HG03342 (cell line): ENCODE data around the gene REELD1.
A peak's percentile ranks its signal among the peaks of the same experiment; 100 is the strongest.

Experiments
- ATAC-seq: cut with Tn5 transposase; IDR thresholded peaks from one replicate; pipeline ENCODE4 v1.9.1; 2021; ENCODE audit warnings: mild to moderate bottlenecking, moderate library complexity; ENCODE audit not compliant: unreplicated experiment

REELD1 gene

DNA sequence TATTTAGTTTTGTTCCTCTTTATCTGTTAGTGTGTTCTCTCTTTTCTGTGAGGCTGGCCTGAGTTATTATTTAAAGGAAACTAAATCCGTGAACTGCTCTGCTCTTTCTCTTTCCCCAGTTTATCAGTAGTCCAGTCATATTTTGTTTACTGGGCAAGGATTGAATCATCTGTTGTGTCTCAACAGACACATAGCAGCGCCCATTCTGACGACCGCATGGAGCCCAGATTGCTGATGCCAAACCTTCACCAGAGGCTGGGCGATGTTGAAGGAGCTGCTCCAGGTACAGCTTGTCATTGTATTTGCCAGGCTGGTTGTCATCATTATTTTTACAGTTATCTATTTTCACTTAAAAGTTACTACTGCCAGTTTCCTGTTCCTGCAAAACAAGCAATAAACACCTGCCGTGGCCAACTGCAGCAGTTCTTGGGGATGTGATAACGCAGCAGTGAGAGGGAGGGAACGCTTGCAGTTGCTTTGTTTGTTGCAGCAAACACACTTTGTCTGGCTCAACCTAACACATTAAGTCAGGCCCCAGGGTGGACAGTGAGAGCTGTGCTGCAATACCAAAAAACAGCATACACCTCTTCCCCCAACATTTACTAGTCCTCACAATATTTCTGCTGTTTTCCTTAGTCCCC lies 10.1 kb downstream of the REELD1 start:
- ATAC-seq: no peak

DNA sequence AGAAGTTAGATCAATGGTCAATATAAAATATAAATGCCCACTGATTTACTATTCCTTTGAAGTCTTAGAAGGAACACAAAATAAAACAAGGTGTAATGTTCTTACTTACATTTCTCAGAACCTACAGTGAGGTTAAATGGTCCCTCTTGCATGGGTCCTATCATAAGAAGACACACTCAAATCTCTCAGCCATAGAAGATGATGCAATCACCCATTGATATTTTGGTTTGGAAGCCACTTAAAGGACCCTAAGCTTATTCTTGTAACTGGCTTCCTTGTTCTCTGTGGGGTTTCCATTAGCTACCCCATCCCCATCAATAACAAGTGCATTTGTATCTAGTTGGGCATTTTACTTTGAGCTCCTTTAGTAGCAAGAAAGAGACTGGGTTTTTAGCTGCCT lies 15.1 kb downstream of the REELD1 start:
- ATAC-seq: no peak

DNA sequence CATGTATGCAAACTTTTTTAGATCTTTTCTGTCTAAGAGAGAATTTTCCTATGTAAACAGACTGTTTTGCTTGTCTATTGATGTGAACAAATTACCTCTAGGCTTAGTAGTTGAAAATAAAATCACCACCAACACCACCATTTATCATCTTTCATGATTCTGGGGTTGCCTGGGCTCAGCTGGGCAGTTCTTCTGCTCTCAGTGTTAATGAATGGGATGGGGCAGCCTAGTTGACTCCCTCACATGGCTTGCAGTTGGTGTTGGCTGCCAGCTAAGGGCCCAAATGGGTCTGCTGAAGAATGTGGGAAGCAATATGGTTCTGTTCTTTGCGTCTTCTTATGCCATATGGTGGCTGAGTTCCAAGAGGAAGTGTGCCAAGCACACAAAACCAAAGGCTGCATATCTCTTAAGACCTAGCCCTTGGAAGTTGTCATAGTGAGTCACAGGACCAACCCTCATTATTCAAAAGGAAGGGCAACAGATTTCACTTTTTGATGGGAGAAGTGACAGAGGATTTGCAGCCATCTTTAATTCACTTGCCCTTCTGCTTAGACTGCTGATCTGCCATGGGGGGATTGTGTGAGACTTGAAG lies 17.9 kb downstream of the REELD1 start:
- no peak for ATAC-seq

DNA sequence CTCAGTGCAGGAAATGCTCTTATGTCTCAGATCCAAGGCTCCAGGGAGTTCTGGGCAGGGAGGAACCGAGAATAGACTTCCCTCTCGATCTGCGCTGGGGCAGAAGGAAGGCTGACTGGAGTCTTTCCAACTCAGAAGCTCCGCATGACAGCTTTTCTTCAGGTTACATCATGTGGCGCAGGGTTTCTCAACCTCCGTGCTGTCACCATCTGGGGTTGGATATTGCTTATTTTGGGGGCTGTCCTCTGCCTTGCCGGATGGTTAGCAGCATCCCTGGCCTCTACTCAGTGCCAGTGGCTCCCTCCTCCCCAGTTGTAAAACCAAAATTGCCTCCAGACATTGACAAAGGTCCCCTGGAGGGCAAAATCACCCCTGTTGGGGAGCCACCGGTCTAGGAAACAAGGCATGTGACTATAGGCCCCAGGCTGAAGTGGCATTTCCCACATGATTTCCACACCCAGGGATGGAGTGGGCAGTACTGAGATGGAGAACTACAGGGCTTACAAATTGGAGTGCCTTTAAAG lies 21.4 kb downstream of the REELD1 start:
- ATAC-seq: no peak

DNA sequence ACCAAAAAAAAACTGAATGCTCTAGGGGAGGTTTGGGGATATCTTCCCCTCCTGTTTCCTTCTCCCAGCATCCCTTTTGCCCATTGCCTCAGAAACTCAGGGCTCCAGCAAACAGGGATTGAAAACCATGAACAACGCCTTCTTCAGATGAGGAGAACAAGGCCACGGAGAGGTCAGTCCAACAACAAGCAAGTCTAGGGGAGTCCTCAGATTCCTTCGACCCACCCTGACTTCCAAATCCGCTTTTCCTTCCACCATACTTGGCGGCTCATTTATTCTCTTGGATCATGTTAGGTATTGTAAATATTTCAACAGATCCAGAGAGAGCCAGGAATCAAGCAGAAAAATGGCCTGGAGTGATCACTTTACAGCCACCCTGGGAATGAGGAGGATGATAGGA lies 21.9 kb downstream of the REELD1 start:
- ATAC-seq: no peak

DNA sequence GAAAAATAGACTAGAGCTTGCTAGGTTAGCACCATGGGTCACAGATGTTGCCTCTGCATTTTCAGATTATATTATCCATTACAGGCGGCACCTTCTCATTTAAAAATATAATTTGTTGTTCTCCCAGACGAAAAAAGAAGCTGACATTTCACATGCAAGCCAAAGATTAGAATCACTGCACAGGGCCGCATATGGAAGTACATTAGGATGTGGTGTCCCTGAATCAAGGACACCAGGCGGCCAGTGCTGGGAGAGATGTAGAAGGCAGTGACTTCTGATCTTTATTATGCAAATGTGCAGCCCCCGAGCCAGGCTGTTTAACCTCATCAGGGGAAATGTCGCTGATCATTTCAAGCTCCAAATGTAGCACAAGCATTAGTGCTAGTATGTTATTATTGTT lies 22.8 kb downstream of the REELD1 start:
- no peak for ATAC-seq

DNA sequence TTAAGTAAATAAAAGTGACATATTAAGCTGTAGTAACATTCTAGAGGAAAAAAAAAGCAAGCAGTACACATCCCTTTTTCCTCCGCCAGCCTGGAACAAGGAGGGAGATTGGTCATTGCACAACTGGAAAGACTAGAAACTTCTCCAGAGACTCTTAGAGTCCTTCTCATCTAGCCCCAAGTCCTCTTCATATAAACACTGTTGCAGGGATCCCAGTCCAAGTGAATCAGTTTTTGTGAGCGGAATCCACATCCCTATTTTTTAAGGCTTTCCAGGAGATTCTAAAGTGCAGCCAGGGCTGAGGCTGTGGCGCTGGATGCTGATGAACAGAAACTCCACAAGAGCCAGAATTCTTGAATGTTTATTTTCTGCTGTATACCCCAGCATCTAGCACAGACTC lies 23.8 kb downstream of the REELD1 start:
- no peak for ATAC-seq

DNA sequence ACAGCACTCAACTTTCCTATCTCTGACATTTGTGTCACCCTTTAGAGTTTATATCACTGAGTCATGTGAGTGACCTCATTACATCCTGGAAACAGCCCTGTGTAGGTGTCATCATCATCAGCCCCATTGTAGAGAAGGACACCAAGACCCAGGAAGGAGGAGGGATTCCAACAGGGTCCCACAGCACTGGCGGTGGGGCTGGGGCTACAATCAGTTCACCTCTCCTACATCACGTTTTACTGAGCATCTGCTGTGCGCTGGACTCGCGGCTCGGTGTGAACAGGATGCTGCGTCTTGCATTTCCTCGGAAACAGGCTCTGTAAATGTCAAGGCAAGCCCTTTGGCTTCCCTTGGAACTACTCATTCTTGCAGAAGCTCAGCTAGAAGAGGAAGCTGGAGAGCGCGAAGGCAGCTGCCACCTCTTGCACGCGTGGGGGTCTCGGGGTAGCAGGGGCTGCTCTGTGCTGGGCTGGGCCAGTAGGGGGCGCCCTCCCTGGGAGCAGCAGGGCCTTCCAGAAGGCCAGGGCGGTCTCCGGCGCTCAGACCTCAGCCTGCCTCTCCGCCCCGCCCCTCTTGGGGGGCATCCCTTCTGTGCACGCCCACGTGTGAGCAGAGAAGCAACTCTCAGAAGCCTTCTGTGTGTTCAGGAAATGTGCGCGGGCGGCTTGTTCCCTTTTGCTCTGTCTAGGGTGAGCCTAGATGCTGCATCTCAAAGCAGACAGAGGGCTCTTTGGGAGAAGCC lies 29.0 kb downstream of the REELD1 start:
- peak; percentile 78 for ATAC-seq

DNA sequence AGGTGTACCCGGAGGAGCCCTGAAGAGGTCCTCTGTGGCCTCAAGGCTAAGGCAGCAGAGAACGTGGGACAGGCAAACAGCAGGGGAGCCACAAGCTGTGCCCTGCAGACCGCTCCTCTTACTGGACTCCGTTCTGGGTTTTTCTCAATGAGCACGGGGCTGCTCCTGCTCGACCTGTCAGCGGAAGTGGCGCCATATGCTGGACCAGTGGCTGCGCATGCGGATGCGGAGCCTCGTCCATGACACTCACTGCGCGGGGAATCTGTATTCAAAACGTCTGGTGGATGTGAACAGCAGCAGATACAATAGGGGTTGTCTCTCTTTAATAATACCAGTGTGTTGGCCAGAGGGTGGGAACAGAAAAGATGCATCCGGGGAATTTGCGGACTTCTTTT lies 29.5 kb downstream of the REELD1 start:
- ATAC-seq: no peak

DNA sequence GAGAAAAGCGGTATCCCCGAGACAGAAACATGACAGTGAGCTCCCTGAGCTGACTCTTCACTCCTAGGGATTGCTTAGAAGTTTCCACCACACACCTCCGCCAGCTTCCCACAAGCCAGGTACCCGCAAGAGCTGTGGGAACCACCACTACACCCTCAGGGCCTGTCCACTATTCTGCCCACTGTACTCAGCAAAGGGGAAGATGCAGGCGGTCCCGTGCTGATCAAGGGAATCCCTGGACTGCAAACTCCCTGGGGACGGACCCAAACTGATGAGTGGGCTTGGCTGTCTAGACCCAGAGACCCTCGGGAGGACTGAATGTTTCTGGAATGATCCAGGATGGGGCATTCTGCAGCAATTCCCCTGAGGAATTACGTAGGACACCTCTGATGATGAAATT lies 30.2 kb downstream of the REELD1 start:
- ATAC-seq: no peak

DNA sequence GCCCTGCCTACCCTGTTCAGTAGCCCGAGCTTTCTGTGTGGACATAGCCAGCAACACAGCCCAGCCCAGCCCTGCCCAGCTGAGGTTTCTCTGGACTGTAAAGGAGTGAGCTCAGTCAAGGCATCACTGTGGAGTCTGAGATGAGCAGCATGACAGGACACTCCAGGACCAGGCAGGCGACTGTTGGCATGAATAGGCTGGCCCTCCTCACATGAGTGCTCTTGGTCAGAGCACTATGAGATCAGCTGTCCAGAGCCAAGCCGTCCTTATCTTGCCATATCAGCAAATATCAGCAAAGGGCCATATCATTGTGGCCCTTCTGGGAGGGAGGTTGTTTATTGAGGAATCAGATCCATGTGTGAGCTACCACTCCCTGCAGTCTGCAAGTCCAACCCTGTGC lies 30.9 kb downstream of the REELD1 start:
- no peak for ATAC-seq

DNA sequence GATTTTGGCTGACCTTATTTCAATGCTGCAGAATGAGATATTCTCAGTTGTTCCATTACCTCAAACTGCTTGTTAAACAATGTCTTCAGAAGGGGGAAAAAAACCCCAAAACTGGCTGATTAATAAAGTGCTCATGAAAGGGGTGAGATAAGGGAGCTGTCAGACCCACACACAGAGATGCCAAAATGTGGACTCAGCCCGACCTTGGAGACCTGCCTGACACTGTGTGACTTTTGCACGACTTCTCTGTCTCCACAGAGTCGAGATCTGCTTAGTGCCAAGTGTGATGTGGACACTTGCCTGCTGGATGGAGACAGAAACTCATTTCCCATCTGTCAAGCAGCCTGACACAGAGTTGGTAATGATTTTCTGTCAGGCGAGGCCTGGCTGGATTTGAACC lies 31.5 kb downstream of the REELD1 start:
- no peak for ATAC-seq

DNA sequence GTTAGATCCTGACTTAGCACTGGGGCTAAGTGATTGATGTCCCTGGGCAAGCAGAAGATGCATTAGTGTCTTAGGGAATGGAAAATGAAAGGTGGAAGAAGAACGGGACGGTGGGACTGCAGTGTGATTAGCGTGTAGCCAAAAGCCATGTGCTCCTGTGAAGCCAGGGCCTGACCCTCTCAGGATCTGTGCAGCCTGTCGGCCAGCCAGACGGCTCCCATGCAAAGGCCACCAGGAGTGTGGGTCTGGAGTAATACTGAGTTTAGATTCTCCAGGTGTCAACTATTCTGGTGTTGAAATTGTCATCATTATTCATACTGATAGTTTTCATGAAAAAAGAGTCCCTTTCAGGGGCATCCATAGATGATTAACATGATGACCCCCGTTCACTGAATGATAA lies 32.0 kb downstream of the REELD1 start:
- ATAC-seq: no peak

DNA sequence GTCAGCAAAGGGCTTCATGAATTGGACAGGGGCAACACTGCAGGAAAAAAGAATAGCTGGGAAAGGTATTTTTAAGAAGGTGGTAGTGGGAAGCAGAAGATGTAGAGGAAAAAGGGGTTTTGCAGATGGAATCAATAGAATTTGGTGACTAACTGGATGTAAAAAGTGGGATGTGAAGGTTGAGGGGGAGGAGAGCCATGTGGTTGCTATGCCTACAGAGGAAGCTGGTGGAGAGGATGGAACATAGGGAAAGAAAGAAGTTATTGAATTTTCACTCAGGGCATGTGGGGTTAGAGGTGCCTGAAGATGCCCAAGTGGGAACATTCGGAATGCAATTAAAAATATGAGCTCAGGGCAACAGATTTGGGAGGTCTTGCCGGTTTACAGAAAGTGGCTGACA lies 33.0 kb downstream of the REELD1 start:
- no peak for ATAC-seq

DNA sequence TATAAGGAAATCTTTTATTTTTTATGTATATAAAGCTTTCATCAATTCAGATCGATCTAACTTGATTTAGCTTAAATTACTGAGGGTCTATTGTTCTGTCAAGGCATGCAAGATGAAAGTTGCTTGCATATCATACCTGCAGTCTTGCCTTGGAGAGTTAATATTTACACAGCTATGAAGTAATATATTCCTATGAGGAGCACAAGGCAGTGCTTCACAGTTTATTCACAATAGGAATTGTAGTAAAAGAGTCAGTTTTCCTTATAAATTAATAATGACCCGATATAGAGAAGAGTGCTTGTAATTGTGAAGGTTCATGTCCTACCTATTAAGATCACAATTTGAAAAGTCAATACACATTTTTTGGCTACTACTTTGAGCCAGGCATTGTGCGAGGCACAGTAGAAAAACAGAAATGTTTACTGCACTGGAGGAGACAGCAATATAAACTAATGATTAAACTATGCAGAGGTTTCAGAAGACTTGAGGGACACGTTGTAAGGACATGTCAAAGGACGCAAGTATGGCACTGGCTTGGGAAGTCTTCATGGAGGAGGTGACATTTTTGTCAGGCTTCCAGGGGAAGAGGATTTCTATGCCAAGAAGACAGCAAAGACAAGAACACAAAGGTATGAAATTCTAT lies 38.8 kb downstream of the REELD1 start:
- ATAC-seq: no peak

DNA sequence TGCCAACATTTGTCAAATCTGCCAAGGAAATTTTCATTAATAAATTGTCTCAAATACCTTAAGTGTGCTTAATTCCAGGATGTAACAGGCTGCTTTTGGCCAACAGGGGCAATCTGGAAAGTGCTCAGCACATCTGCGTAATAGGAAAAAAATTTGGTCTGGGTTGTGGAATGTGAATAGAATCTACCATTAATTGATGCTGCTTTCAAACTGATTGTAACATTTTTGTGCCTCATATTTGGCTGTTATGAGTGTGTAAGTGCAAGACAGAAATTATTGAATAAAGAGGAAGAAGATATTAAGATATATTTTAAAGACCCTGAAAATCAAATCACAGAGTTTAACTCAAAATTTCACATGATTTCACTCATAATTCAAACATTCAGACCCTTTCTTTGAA lies 41.1 kb downstream of the REELD1 start:
- no peak for ATAC-seq

DNA sequence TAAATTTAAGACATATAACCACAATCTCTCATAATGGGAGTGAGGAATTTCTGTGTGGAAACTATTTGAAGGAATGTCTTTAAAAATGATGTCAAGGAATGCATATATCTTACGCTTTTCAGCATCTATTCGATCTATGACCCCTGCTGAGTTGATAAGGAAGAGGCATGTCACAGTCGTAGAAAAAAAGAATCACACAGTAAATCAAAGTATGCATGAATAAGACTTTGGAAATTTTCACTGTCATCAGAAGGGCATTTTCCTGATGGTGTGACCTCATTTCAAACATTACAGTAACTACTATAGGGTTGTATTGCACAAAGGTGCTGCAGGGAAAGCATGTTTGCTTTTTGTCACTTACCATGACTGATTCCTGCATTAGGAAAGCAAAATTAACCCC lies 41.5 kb downstream of the REELD1 start:
- no peak for ATAC-seq

DNA sequence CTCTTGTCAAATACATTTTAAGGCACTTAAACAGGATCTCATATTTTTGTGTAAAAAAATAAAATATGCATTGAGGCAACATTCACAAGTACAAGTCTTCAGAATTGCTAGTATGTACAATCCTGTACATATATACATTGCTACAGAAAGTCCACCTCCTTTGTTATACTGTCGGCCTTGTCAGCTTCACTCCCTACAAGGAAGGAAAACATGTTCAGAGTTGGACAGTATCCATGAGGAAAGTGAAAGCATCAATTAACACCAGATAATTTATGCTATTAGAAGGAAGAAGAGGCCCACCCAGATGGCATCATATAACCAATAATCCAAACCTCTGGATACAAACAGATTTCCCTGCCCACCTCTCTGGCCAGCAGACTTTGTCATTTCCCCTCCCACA lies 42.0 kb downstream of the REELD1 start:
- ATAC-seq: no peak

DNA sequence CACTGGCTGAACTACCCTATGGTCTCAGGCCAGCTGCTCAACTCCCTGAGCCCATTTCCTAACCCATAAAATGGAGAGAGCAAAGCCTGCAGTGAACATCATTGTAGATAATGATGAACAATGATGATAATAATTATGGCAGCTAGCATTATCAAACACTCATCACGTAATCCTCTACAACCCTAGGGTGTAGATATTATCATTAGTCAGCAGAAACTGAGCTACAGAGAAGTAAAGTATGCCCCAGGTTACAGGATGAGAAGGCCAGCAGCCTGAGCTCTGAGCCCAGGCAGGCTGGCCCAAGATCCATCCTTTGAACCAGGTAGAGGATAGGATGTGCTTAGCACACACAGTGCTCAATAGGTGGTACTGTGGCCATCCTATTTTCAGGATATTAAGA lies 43.2 kb downstream of the REELD1 start:
- ATAC-seq: no peak

DNA sequence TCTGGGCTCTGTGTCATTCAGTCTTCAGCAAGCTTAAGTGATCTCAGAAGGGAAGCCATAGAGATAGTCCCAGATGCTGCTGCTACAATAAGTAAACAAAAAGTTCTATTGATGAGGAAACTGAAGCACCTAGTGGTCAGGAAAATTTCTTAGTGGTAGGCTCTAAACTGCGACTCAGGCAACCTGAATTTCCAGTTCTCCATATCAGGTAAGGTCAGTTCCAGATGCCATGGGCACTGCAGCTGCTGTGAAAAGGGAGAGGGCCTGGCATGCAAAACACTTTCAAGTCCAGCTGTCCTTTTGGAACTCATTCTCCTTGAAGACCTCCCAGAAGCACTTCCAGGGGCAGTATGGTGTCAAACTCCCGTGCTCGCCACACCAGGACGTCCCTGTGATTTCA lies 46.2 kb downstream of the REELD1 start:
- no peak for ATAC-seq

DNA sequence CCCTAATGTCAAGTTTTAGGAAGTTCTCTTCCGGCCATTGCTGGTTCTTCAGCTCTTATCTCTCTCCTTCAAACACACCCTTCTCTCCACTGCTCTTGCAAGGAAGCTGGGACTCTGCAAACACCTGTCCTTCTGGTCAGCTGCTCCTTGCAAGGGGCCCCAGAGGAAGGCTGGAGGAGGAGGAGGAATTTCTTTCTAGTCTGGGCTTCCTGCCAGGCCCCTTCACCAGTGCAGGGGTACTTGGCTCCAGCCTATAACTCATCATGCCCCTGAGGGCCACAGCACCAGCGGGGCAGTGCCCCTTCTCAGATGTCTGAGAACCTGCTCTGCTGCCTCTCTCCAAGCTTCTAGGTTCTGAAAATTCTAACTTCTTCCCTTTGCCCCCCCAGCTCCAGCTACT lies 46.7 kb downstream of the REELD1 start:
- ATAC-seq: no peak

DNA sequence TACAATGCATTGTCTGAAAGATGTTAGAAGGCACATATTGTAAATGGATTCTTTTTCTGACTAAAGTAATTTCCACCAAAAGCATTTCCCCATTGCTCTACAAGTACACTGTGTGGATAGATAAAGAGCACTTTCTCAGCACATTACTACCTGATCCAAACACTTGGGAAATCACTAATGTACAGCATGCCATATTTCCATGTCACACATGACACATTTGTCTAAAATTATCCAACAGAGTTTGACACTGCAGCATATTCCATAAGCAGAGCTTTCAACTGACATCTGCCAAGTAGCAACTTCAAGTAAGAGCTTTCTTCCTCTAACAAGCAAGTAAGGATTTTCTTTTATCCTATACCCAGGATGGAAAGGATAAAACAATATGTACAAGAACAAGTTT lies 49.5 kb downstream of the REELD1 start:
- no peak for ATAC-seq
